Measurements from ENCODE around the gene OGA. TPM values are rescaled to one million over a fixed set of nuclear protein-coding genes. Genes with fewer than 3 reads are reported as not detected.

Gene OGA
- total RNA-seq, 2 experiments from 2014 or later: 135 to 145 TPM

DNA sequence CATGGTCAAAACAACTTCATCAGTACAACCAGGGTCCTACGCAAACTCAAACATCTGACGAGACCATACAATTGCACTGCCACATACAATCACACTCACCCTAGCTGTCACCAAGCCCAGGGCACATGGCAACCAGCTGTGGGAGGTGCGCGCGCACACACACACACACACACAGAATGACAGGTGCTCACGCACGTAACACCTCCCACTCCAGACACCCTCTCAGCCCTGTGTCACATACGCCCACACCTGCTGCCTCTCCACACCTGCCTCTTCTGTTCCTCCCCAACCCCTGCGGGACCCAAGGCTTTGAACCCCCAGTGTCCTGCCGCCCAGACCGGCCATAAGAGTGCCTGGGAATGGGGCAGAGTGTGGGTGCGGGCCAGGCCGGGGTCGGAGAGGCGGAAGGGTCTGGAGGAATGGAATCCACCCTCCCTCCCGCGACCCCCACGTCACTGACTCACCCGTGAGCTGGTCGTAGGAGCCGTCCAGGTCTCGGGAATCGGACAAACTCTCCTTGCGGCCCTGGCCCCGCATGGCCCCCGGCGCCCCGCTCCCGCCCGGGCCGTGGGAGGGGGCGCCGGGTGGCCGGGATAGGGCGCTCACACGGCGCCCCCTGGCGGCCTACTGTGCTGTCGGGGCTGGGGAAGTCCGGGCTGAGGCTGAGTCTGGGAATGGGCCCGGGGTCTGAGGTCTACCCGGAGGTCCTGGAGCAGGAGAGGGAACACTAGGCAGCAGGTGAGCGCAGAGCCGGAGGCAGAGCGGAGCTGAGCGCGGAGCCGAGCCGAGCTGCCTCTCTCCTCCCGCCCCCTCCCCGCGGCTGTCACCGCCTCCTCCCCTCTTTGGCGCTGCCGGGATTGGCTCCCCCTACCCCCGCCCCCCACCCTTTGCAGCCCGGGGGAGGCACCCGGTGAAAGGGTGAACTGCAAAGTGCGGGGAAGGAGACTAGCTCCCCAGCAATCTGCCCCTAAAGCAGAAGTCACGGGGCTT lies 25.1 kb upstream of the OGA start, which contains the start of gene KCNIP2:
Gene KCNIP2 (minus strand): TSS at position 769 of the 990 bp plus-strand sequence. CDS start 232 bp downstream, at position 537.
- no peaks in the 10 kb centered on the region for H3K36me3 Mint-ChIP-seq (ENCODE audit: low read depth)
- POLR2A ChIA-PET: no interaction called here

GRCh38 chr10:101841826-101842225 lies 23.6 kb upstream of the OGA start:
- Mint-ChIP-seq H3K27ac (no peak overlapping the region), H3K4me1 (peaks cover 48% of the 10 kb centered on the region), H3K36me3 (ENCODE audit: low read depth) (no peaks in the 10 kb centered on the region), H3K27me3 (peaks cover 23% of the 10 kb centered on the region), H3K9me3 (no peaks in the 10 kb centered on the region), H3K4me3 (no peak overlapping the region)
- ChIA-PET POLR2A (no interaction called here), CTCF (interaction anchor here (0.5 to 5.1 kb wide), 24 partner anchors 8 to 636 kb away, joined by 3 to 47 read pairs (median 6); partner anchors contain the start of gene OGA)
- no peak for DNase-seq

More for the DNA sequence above, 25.1 kb upstream of the OGA start, which contains the start of gene KCNIP2:
- Mint-ChIP-seq H3K27me3 (peaks cover 23% of the 10 kb centered on the region), H3K4me1 (peaks cover 48% of the 10 kb centered on the region), H3K9me3 (no peaks in the 10 kb centered on the region), H3K27ac (peak within 1 kb of the TSS; percentile 5), H3K4me3 (peak within 1 kb of the TSS; percentile 54)
- peak; percentile 53 for DNase-seq
- CTCF ChIA-PET: interaction anchor here (0.6 to 5.1 kb wide), 7 partner anchors 7 to 229 kb away, joined by 3 to 35 read pairs (median 3); no protein-coding TSS in a partner anchor

DNA sequence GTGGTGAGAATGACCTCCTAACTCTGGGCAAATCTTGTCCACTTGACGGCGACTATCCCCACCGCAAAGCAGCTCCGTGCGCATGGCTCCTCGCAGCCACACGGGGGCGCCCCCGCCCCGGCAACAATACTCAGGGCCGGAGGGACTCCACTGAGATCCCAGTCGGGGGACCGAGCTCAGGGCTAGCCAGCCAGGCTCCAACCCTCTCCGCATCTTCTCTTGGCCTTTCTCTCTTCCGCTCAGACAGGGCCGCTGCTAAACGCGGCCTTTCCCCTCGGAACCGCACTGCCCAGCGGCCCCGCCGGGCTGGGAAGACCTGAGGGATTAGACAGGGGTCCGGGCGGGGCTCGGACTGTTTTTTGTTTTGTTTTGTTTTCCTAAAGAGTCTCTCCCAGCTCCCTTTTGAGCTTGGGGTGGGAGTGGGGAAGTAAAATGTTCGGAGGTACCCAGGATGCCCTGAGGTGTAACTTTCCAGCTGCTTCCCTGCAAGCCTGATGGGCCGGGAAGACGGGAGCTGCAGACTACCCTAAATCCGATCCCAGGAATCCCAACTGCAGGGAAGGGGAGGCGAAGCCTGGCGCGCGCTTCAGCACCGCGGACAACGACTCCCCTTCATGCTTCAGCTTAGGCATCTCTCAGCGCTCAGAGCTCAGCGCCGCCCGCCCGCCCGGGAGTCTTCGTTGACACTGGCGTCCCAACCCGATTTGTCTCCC lies 22.7 kb upstream of the OGA start:
- H3K27ac Mint-ChIP-seq: no peak overlapping the region
- POLR2A ChIA-PET: interaction anchor here (1.2 kb wide), 1 partner anchor 169 kb away, joined by 3 read pairs; no protein-coding TSS in a partner anchor

DNA sequence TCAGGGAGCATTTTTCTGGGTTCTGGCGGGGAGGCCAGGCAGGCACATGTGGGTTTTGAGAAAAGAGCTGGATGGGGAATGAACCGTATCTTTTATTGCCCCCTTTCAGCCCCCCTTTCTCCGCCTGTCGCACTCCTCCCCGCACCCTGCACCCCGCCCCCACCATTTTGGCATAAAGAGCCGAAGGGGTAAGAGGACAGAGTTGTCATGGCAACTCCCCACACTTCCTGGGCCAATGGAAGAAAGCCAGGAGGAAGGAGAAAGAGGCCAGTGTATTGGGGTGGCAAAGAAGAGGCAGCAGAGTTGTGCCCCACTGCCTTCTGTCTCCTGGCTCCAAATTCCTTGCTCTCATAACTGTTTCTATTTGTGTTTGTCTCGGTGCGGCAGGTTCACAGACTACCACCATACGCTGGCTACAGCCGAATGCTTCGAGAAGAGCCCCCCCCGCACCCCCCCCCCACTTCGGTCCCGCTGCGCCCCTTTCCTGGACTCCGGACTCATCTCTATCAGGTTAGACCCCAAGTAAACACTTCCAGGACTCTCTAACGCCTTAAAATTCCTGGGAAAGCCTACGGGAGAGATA lies 21.9 kb upstream of the OGA start:
- peaks cover 54% of the 10 kb centered on the region for H3K4me1 Mint-ChIP-seq
- H3K27me3 Mint-ChIP-seq: peaks cover 23% of the 10 kb centered on the region
- CTCF ChIA-PET: interaction anchor here (0.7 to 5.1 kb wide), 38 partner anchors 8 to 281 kb away, joined by 3 to 47 read pairs (median 4); partner anchors contain the start of genes ARMH3 and OGA
- no peaks in the 10 kb centered on the region for H3K36me3 Mint-ChIP-seq (ENCODE audit: low read depth)
- no peak overlapping the region for H3K27ac Mint-ChIP-seq
- peak overlapping the region; percentile 73 for H3K4me3 Mint-ChIP-seq
- DNase-seq: peak; percentile 49
- POLR2A ChIA-PET: interaction anchor here (1.2 kb wide), 1 partner anchor 170 kb away, joined by 3 read pairs; no protein-coding TSS in a partner anchor
- H3K9me3 Mint-ChIP-seq: no peaks in the 10 kb centered on the region

More for the DNA sequence above, 22.7 kb upstream of the OGA start:
- no peaks in the 10 kb centered on the region for H3K9me3 Mint-ChIP-seq
- CTCF ChIA-PET: interaction anchor here (0.5 to 5.1 kb wide), 47 partner anchors 9 to 637 kb away, joined by 3 to 47 read pairs (median 4); partner anchors contain the start of genes ARMH3 and OGA
- H3K36me3 Mint-ChIP-seq (ENCODE audit: low read depth): no peaks in the 10 kb centered on the region
- H3K4me3 Mint-ChIP-seq: peak overlapping the region; percentile 73
- peaks cover 23% of the 10 kb centered on the region for H3K27me3 Mint-ChIP-seq
- peak; percentile 75 for DNase-seq
- H3K4me1 Mint-ChIP-seq: peaks cover 50% of the 10 kb centered on the region

DNA sequence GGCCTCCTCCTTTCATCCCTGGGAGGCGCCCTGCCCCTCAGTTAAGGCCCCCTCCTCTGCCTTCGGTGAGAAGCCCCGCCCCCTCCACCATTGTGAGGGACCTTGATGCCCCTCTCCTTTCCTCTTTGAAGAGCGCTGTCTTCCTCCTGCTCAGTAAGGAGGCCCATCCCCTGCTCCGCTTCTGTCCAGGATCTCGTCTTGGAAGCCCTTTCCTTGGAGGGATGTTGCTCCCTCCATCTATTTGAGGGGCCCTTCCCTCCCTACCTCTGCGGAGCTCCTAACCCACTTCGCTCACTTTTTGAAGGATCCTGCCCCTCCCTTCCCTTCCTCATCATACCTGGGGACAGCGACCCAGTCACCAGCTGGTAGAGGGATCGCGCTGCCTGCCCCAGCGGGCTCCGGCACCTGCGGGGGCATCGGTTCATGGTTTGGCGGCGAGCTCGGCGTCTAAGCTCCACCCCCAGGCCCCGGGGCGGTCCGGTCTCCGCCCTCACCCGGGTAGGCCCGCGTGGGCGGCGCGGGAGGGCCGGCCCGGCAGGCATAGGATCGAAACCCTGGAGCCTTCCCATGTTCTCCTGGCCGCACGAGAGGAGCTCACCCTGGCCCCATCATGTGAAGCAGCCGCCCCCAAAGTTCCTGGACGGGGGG lies 21.3 kb upstream of the OGA start:
- Mint-ChIP-seq H3K4me1 (peaks cover 60% of the 10 kb centered on the region), H3K9me3 (no peaks in the 10 kb centered on the region), H3K36me3 (ENCODE audit: low read depth) (no peaks in the 10 kb centered on the region), H3K27ac (no peak overlapping the region), H3K27me3 (peaks cover 23% of the 10 kb centered on the region), H3K4me3 (peak overlapping the region; percentile 73)
- peak; percentile 57 for DNase-seq
- ChIA-PET POLR2A (interaction anchor here (0.6 to 1.2 kb wide), 2 partner anchors 170 to 213 kb away, joined by 3 to 4 read pairs; no protein-coding TSS in a partner anchor), CTCF (interaction anchor here (0.5 to 5.1 kb wide), 8 partner anchors 10 to 468 kb away, joined by 3 to 47 read pairs (median 18); partner anchors contain the start of genes ARMH3 and OGA)

GRCh38 chr10:101839002-101839401 lies 20.8 kb upstream of the OGA start:
- DNase-seq: no peak
- Mint-ChIP-seq H3K27me3 (peaks cover 23% of the 10 kb centered on the region), H3K4me1 (peaks cover 60% of the 10 kb centered on the region), H3K4me3 (no peak overlapping the region), H3K27ac (no peak overlapping the region), H3K36me3 (ENCODE audit: low read depth) (no peaks in the 10 kb centered on the region), H3K9me3 (no peaks in the 10 kb centered on the region)
- CTCF ChIA-PET: interaction anchor here (0.5 to 5.1 kb wide), 6 partner anchors 11 to 468 kb away, joined by 3 to 47 read pairs (median 18); partner anchors contain the start of genes ARMH3 and OGA
- POLR2A ChIA-PET: interaction anchor here (0.6 kb wide), 1 partner anchor 214 kb away, joined by 4 read pairs; no protein-coding TSS in a partner anchor

GRCh38 chr10:101838416-101838970 lies 20.2 kb upstream of the OGA start:
- H3K27me3 Mint-ChIP-seq: peaks cover 22% of the 10 kb centered on the region
- H3K36me3 Mint-ChIP-seq (ENCODE audit: low read depth): no peaks in the 10 kb centered on the region
- ChIA-PET POLR2A (no interaction called here), CTCF (interaction anchor here (5.1 kb wide), 1 partner anchor 12 kb away, joined by 35 read pairs; no protein-coding TSS in a partner anchor)
- H3K4me3 Mint-ChIP-seq: no peak overlapping the region
- no peak overlapping the region for H3K27ac Mint-ChIP-seq
- H3K9me3 Mint-ChIP-seq: no peaks in the 10 kb centered on the region
- DNase-seq: no peak
- H3K4me1 Mint-ChIP-seq: peaks cover 63% of the 10 kb centered on the region

GRCh38 chr10:101837748-101838147 lies 19.5 kb upstream of the OGA start:
- Mint-ChIP-seq H3K27me3 (peaks cover 18% of the 10 kb centered on the region), H3K27ac (no peak overlapping the region), H3K9me3 (no peaks in the 10 kb centered on the region), H3K4me3 (no peak overlapping the region), H3K36me3 (ENCODE audit: low read depth) (no peaks in the 10 kb centered on the region), H3K4me1 (peaks cover 64% of the 10 kb centered on the region)
- no peak for DNase-seq
- POLR2A ChIA-PET: no interaction called here
- CTCF ChIA-PET: interaction anchor here (0.8 to 5.1 kb wide), 6 partner anchors 8 to 272 kb away, joined by 3 to 35 read pairs (median 4); no protein-coding TSS in a partner anchor

DNA sequence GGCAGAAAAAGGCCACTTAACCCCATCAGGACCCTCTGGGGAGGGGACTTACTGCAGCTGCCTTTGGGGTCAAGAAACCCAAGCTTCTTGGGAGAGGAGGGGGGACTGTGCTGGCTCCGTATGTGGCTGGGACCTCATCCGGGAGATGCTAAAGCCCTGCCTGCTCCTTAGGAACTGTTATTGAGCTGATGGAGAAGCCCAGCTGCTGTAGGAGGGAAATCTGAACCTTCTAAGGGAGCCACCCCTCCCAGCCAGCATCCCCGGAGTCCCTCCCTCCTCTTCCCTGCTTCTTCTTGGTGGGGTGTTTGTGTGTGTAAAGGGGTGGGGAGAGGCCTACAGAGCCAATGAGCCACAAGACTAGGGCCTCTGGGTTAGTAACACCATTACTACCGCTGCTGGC lies 17.1 kb upstream of the OGA start:
- CTCF ChIA-PET: interaction anchor here (0.6 to 2.4 kb wide), 11 partner anchors 11 to 954 kb away, joined by 3 to 10 read pairs (median 3); no protein-coding TSS in a partner anchor
- POLR2A ChIA-PET: no interaction called here
- no peak for DNase-seq
- Mint-ChIP-seq H3K4me1 (peaks cover 62% of the 10 kb centered on the region), H3K36me3 (ENCODE audit: low read depth) (no peaks in the 10 kb centered on the region), H3K9me3 (no peaks in the 10 kb centered on the region), H3K4me3 (no peak overlapping the region), H3K27ac (peak overlapping the region; percentile 65), H3K27me3 (no peaks in the 10 kb centered on the region)

- peaks cover 61% of the 10 kb centered on the region for H3K4me1 Mint-ChIP-seq
- CTCF ChIA-PET: interaction anchor here (0.5 to 1.7 kb wide), 3 partner anchors 10 to 554 kb away, joined by 3 to 7 read pairs (median 4); partner anchors contain the start of gene KCNIP2
- no peak overlapping the region for H3K4me3 Mint-ChIP-seq
- H3K27me3 Mint-ChIP-seq: no peaks in the 10 kb centered on the region
- H3K9me3 Mint-ChIP-seq: no peaks in the 10 kb centered on the region
- POLR2A ChIA-PET: no interaction called here
- DNase-seq: peak; percentile 35
- peak overlapping the region; percentile 2 for H3K27ac Mint-ChIP-seq
- H3K36me3 Mint-ChIP-seq (ENCODE audit: low read depth): no peaks in the 10 kb centered on the region
These were observed 16.1 kb upstream of the OGA start for GRCh38 chr10:101834341-101834740.

- H3K27ac Mint-ChIP-seq: peak overlapping the region; percentile 2
- H3K4me3 Mint-ChIP-seq: no peak overlapping the region
- DNase-seq: no peak
- H3K36me3 Mint-ChIP-seq (ENCODE audit: low read depth): no peaks in the 10 kb centered on the region
- H3K27me3 Mint-ChIP-seq: no peaks in the 10 kb centered on the region
- CTCF ChIA-PET: interaction anchor here (1.4 to 2.2 kb wide), 2 partner anchors 9 to 11 kb away, joined by 5 read pairs; no protein-coding TSS in a partner anchor
- H3K9me3 Mint-ChIP-seq: no peaks in the 10 kb centered on the region
- peaks cover 61% of the 10 kb centered on the region for H3K4me1 Mint-ChIP-seq
- POLR2A ChIA-PET: no interaction called here
These were observed 15.2 kb upstream of the OGA start for GRCh38 chr10:101833466-101833865.
